GM23338 (cell line): ENCODE measurements around the gene PIK3IP1.

ENCODE experiments used
- CTCF ChIP-seq, 2 experiments: fragments of 200-600 bp in 1 of 2; sonication (generic) in 1 of 2; conservative IDR thresholded peaks; 2 replicates each; pipeline versions ENCODE4 v1.5.1 to v1.6.1; 2016 to 2017; ENCODE audit warnings: antibody characterized with exemption in 2 of 2, low read depth in 2 of 2, mild to moderate bottlenecking in 2 of 2, moderate library complexity in 1 of 2
- ETS1 ChIP-seq: IDR thresholded peaks from 2 replicates; pipeline ENCODE4 v1.6.1; 2016; ENCODE audit warnings: antibody characterized with exemption
- EZH2 ChIP-seq: fragments of 200-600 bp; sonication (generic); IDR thresholded peaks from one replicate; pipeline ENCODE4 v1.8.0; 2017; ENCODE audit warnings: antibody characterized with exemption, mild to moderate bottlenecking, low read depth; ENCODE audit not compliant: unreplicated experiment
- EZH2phosphoT487 ChIP-seq: fragments of 200-600 bp; sonication (generic); IDR thresholded peaks from one replicate; pipeline ENCODE4 v1.8.1; 2018; ENCODE audit warnings: antibody characterized with exemption; ENCODE audit not compliant: unreplicated experiment
- JUNB ChIP-seq: IDR thresholded peaks from one replicate; pipeline ENCODE4 v1.6.1; 2016; ENCODE audit warnings: antibody characterized with exemption; ENCODE audit not compliant: unreplicated experiment
- NANOG ChIP-seq: IDR thresholded peaks from 2 replicates; pipeline ENCODE4 v1.6.1; 2016; ENCODE audit warnings: antibody characterized with exemption, borderline replicate concordance
- POLR2AphosphoS5 ChIP-seq: IDR thresholded peaks from 2 replicates; pipeline ENCODE4 v1.6.1; 2016; ENCODE audit warnings: antibody characterized with exemption, low read depth
- REST ChIP-seq: IDR thresholded peaks from one replicate; pipeline ENCODE4 v1.6.1; 2018; ENCODE audit warnings: antibody characterized with exemption; ENCODE audit not compliant: unreplicated experiment
- ZNF462 ChIP-seq: fragments of 250-450 bp; sonication (Bioruptor Pico); IDR thresholded peaks from 2 replicates; pipeline ENCODE4 v1.5.0; 2020; ENCODE audit warnings: mild to moderate bottlenecking, moderate library complexity

- TF ChIP-seq CTCF (conservative IDR thresholded peaks at IDR 0.05; ENCODE audit: low read depth in 2 of 2) (no peak), EZH2 (no peak), EZH2phosphoT487 (no peak), POLR2AphosphoS5 (no peak), JUNB (no peak), ETS1 (no peak), NANOG (no peak), REST (no peak), ZNF462 (no peak)
These were observed 31.8 kb downstream of the PIK3IP1 start for GRCh38 chr22:31260474-31260856.
